GM10266 (cell line): Measurements from ENCODE around the gene LRRC63.

Experiments
- DNase-seq: peaks from one replicate; pipeline ENCODE4 v3.0.0; 2012; ENCODE audit errors: extremely low spot score
- CTCF ChIP-seq: IDR thresholded peaks from 2 replicates; pipeline ENCODE4 v1.5.1; 2012; ENCODE audit warnings: mild to moderate bottlenecking, low read depth; ENCODE audit not compliant: control insufficient read depth, insufficient read depth; ENCODE audit errors: missing control alignments

LRRC63 gene

GRCh38 chr13:46168783-46169182, 42.9 kb upstream of the LRRC63 start:
- no peak for DNase-seq
- no peak for TF ChIP-seq CTCF

GRCh38 chr13:46169758-46170157, 42.0 kb upstream of the LRRC63 start:
- no peak for DNase-seq
- no peak for TF ChIP-seq CTCF

- no peak for DNase-seq
- TF ChIP-seq CTCF = no peak
Observed at GRCh38 chr13:46170268-46170667, 41.5 kb upstream of the LRRC63 start.

GRCh38 chr13:46170687-46171086, 41.0 kb upstream of the LRRC63 start:
- no peak for DNase-seq
- peak; percentile 2 for TF ChIP-seq CTCF

- TF ChIP-seq CTCF = no peak
- no peak for DNase-seq
Observed at GRCh38 chr13:46171217-46171616, 40.5 kb upstream of the LRRC63 start.

- TF ChIP-seq CTCF = no peak
- DNase-seq = no peak
Observed at GRCh38 chr13:46171739-46172138, 40.0 kb upstream of the LRRC63 start.

- DNase-seq = no peak
- no peak for TF ChIP-seq CTCF
Observed at GRCh38 chr13:46172531-46172991, 39.2 kb upstream of the LRRC63 start.

- TF ChIP-seq CTCF = no peak
- DNase-seq = no peak
Observed at GRCh38 chr13:46173656-46174055, 38.1 kb upstream of the LRRC63 start.
